ENCODE measurements around the gene ERG28.
A peak's percentile ranks its signal among the peaks of the same experiment; 100 is the strongest.

The ERG28 gene

DNA sequence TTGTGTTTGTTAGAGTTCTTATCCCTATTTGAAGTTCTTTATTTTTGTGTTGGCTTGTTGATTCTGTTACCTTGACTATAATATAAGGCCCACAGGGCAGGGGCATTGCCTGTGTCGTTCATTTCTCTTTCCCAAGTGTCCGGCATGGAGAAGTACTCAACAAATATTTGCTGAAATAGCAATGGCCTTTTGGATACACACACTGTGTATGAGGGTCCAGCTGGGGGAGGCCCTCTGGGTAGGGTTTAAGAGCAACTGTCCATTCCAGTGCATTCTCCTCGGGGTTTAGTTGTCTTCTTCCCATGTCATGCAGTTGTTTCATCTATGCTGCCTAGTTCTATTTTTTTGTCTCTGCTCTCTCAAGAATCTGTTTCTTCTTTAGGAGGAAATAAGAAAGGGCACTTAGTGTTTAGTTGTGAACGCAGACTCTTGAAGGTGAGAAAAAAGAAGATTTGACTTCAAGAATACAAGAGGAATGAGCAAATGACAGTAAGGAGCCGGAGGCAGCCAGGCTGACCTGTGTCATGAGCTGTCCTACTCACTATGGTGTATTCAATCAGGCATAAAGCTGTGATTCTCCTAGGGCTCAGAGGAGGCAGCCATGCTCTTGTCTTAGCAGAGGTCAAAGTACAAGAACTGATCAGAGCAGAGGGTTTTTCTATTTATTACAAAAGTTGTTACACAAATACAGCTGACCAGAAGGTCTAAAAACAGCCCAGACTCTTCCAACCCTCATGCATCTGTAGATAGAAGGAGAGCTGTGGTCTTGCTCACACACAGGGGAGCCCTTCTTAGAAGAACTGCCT is 10.2 kb downstream of the ERG28 start:
- TF ChIP-seq, protein P1, sequence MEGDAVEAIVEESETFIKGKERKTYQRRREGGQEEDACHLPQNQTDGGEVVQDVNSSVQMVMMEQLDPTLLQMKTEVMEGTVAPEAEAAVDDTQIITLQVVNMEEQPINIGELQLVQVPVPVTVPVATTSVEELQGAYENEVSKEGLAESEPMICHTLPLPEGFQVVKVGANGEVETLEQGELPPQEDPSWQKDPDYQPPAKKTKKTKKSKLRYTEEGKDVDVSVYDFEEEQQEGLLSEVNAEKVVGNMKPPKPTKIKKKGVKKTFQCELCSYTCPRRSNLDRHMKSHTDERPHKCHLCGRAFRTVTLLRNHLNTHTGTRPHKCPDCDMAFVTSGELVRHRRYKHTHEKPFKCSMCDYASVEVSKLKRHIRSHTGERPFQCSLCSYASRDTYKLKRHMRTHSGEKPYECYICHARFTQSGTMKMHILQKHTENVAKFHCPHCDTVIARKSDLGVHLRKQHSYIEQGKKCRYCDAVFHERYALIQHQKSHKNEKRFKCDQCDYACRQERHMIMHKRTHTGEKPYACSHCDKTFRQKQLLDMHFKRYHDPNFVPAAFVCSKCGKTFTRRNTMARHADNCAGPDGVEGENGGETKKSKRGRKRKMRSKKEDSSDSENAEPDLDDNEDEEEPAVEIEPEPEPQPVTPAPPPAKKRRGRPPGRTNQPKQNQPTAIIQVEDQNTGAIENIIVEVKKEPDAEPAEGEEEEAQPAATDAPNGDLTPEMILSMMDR (IDR thresholded peaks at IDR 0.05; ENCODE audit: control insufficient read depth, insufficient read depth, low read depth, low read length, missing control alignments): no peak
- H3K4me3 ChIP-seq (ENCODE audit: control insufficient read depth, low read depth, low read length): no peak overlapping the region
- no peak for DNase-seq (ENCODE audit: low read depth)

- no peak for DNase-seq (ENCODE audit: low read depth)
- TF ChIP-seq, protein P1 (IDR thresholded peaks at IDR 0.05; ENCODE audit: control insufficient read depth, insufficient read depth, low read depth, low read length, missing control alignments): no peak
- no peak overlapping the region for H3K4me3 ChIP-seq (ENCODE audit: control insufficient read depth, low read depth, low read length)
Measured at GRCh38 chr14:75649773-75650172, 10.9 kb downstream of the ERG28 start.

DNA sequence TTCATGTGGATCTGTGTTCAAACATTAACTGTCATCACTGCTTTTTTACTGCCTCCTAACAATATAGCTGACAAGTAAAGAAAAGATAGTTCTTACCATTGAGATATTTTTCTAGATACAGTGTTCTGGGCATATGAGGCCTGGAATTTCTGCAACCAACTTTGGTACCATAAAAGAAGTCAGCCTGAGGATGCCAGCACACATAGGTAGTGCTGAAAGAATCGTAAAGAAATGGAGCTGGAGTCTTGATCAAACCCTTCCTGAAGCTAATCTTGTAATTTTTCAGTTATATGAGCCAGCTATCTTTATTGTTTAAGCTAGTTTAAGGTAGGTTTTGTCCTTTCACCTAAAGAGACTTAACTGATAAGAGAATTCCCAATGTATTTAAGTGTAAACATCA is 11.3 kb downstream of the ERG28 start:
- DNase-seq (ENCODE audit: low read depth): no peak
- no peak overlapping the region for H3K4me3 ChIP-seq (ENCODE audit: control insufficient read depth, low read depth, low read length)
- TF ChIP-seq, protein P1 (IDR thresholded peaks at IDR 0.05; ENCODE audit: control insufficient read depth, insufficient read depth, low read depth, low read length, missing control alignments): no peak

GRCh38 chr14:75648066-75648838 is 12.4 kb downstream of the ERG28 start:
- DNase-seq (ENCODE audit: low read depth): peak; percentile 77
- no peak overlapping the region for H3K4me3 ChIP-seq (ENCODE audit: control insufficient read depth, low read depth, low read length)
- TF ChIP-seq, protein P1 (IDR thresholded peaks at IDR 0.05; ENCODE audit: control insufficient read depth, insufficient read depth, low read depth, low read length, missing control alignments): no peak

GRCh38 chr14:75647640-75648039 is 13.0 kb downstream of the ERG28 start:
- TF ChIP-seq, protein P1 (IDR thresholded peaks at IDR 0.05; ENCODE audit: control insufficient read depth, insufficient read depth, low read depth, low read length, missing control alignments): no peak
- no peak overlapping the region for H3K4me3 ChIP-seq (ENCODE audit: control insufficient read depth, low read depth, low read length)

DNA sequence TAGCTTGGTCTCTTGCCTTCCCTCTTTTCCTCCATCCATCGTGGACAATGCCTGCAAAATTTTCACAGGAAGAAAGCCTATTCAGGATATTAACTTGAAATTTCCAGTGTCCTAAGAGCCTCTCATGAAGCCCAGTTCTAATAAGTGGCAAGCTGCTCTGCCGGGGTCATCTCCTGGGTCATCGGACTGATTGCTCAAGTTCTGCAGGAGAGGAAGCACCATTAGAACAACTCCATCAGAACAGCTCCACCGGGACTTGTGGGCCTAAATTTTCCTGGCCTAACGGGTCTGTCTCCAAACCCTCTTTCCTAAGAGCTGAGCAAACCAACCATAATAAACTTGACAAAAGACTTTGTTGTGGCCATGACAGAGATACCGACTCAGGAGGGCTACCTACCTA is 13.9 kb downstream of the ERG28 start:
- no peak for DNase-seq (ENCODE audit: low read depth)
- no peak overlapping the region for H3K4me3 ChIP-seq (ENCODE audit: control insufficient read depth, low read depth, low read length)
- TF ChIP-seq, protein P1 (IDR thresholded peaks at IDR 0.05; ENCODE audit: control insufficient read depth, insufficient read depth, low read depth, low read length, missing control alignments): no peak

More at GRCh38 chr14:75647640-75648039, 13.0 kb downstream of the ERG28 start:
- no peak for DNase-seq (ENCODE audit: low read depth)
